HEK293 (cell line): Measurements from ENCODE around the gene TLCD3A.

Experiments
- CTCF ChIP-seq: fragments of 450-650 bp; formaldehyde crosslinking; IDR thresholded peaks from 2 replicates; pipeline ENCODE4 v1.5.1; 2016; ENCODE audit warnings: missing biosample characterization, missing genetic modification characterization
- ZBTB1 ChIP-seq: fragments of 450-650 bp; formaldehyde crosslinking; IDR thresholded peaks from 2 replicates; pipeline ENCODE4 v1.5.1; 2016; ENCODE audit warnings: missing biosample characterization, missing genetic modification characterization
- ZFP3 ChIP-seq: fragments of 450-650 bp; formaldehyde crosslinking; IDR thresholded peaks from 2 replicates; pipeline ENCODE4 v1.5.1; 2016; ENCODE audit warnings: low read depth, missing biosample characterization, missing genetic modification characterization
- ZNF596 ChIP-seq: fragments of 450-650 bp; IDR thresholded peaks from 2 replicates; pipeline ENCODE4 v1.5.0; 2018; ENCODE audit warnings: missing biosample characterization, mild to moderate bottlenecking, missing genetic modification characterization, moderate library complexity
- ZSCAN16 ChIP-seq: fragments of 450-650 bp; formaldehyde crosslinking; IDR thresholded peaks from 2 replicates; pipeline ENCODE4 v1.5.1; 2016; ENCODE audit warnings: missing biosample characterization, missing genetic modification characterization

GRCh38 chr17:760371-760770, 28.0 kb downstream of the TLCD3A start:
- no peak for TF ChIP-seq ZBTB1 (tag by site-specific recombination)
- no peak for TF ChIP-seq CTCF
- no peak for TF ChIP-seq ZSCAN16 (tag by site-specific recombination)
- TF ChIP-seq ZFP3 (tag by site-specific recombination) = no peak
- no peak for TF ChIP-seq ZNF596
